GM23338 (cell line): ENCODE measurements around the gene ADIPOR2. TPM values are rescaled to one million over a fixed set of nuclear protein-coding genes. Genes with fewer than 3 reads are reported as not detected.

ENCODE experiments used
- ATAC-seq: fragments of 200-7000 bp; cut with Tn5 transposase; 3 replicates; pipeline ENCODE4 v1.9.1; 2020
- DNase-seq: peaks from one replicate; pipeline ENCODE4 v3.0.0-alpha.2; 2015; ENCODE audit warnings: low spot score
- H2AFZ ChIP-seq: fragments of 200-600 bp; sonication (generic); 2 replicates; pipeline ENCODE4 v1.8.0; 2016; ENCODE audit warnings: antibody characterized with exemption, mild to moderate bottlenecking, moderate library complexity
- H3F3A ChIP-seq: fragments of 200-600 bp; sonication (generic); replicated peaks from 2 replicates; pipeline ENCODE4 v1.8.0; 2017; ENCODE audit warnings: antibody characterized with exemption, mixed run types, low read depth
- H3K27ac ChIP-seq: fragments of 200-600 bp; sonication (generic); 2 replicates; pipeline ENCODE4 v1.6.1; 2016; ENCODE audit warnings: low read depth
- H3K27me3 ChIP-seq: fragments of 200-600 bp; sonication (generic); 2 replicates; pipeline ENCODE4 v1.8.0; 2016; ENCODE audit warnings: mild to moderate bottlenecking, mixed run types, moderate library complexity; ENCODE audit not compliant: insufficient read depth
- H3K36me3 ChIP-seq: fragments of 200-600 bp; sonication (generic); 2 replicates; pipeline ENCODE4 v1.8.0; 2016; ENCODE audit warnings: mild to moderate bottlenecking; ENCODE audit not compliant: insufficient read depth
- H3K4me1 ChIP-seq: fragments of 200-600 bp; sonication (generic); 2 replicates; pipeline ENCODE4 v1.8.0; 2016; ENCODE audit warnings: mild to moderate bottlenecking, moderate library complexity; ENCODE audit not compliant: insufficient read depth
- H3K4me2 ChIP-seq: fragments of 200-600 bp; sonication (generic); 2 replicates; pipeline ENCODE4 v1.7.1; 2017; ENCODE audit warnings: mixed run types
- H3K4me3 ChIP-seq: fragments of 200-600 bp; sonication (generic); 2 replicates; pipeline ENCODE4 v1.6.1; 2016; ENCODE audit warnings: mixed run types
- H3K79me2 ChIP-seq: fragments of 200-600 bp; sonication (generic); replicated peaks from 2 replicates; pipeline ENCODE4 v1.8.0; 2017; ENCODE audit warnings: mild to moderate bottlenecking; ENCODE audit not compliant: insufficient read depth
- H3K9me2 ChIP-seq: fragments of 200-600 bp; sonication (generic); 2 replicates; pipeline ENCODE4 v1.8.0; 2017; ENCODE audit not compliant: insufficient read depth
- H4K20me1 ChIP-seq: fragments of 200-600 bp; sonication (generic); replicated peaks from 2 replicates; pipeline ENCODE4 v1.8.0; 2017; ENCODE audit warnings: mild to moderate bottlenecking; ENCODE audit not compliant: insufficient read depth
- H3K27ac Mint-ChIP-seq: 2 replicates; pipeline ENCODE4 v1.8.0; 2020; ENCODE audit warnings: inconsistent platforms, mild to moderate bottlenecking, moderate library complexity, mixed read lengths
- H3K27me3 Mint-ChIP-seq: 3 replicates; pipeline ENCODE4 v1.8.0; 2022; ENCODE audit warnings: low read depth, mild to moderate bottlenecking, moderate library complexity, mixed read lengths, inconsistent platforms; ENCODE audit not compliant: insufficient read depth, poor library complexity
- H3K36me3 Mint-ChIP-seq: 3 replicates; pipeline ENCODE4 v1.8.0; 2021; ENCODE audit warnings: low read depth, mild to moderate bottlenecking, inconsistent platforms, moderate library complexity, mixed read lengths
- H3K4me1 Mint-ChIP-seq: 3 replicates; pipeline ENCODE4 v1.8.0; 2020; ENCODE audit warnings: mild to moderate bottlenecking, inconsistent platforms, mixed read lengths
- H3K4me3 Mint-ChIP-seq: 3 replicates; pipeline ENCODE4 v1.8.0; 2021; ENCODE audit warnings: moderate library complexity, mild to moderate bottlenecking, inconsistent platforms, mixed read lengths
- H3K9me3 Mint-ChIP-seq: 3 replicates; pipeline ENCODE4 v1.8.0; 2020; ENCODE audit warnings: moderate library complexity, mild to moderate bottlenecking, inconsistent platforms, mixed read lengths
- CREB1 ChIP-seq: fragments of 250-450 bp; sonication (Bioruptor Pico); IDR thresholded peaks from 2 replicates; pipeline ENCODE4 v1.5.0; 2020; ENCODE audit warnings: low read depth, mild to moderate bottlenecking, moderate library complexity
- CTCF ChIP-seq, 2 experiments: fragments of 200-600 bp in 1 of 2; sonication (generic) in 1 of 2; conservative IDR thresholded peaks; 2 replicates each; pipeline versions ENCODE4 v1.5.1 to v1.6.1; 2016 to 2017; ENCODE audit warnings: antibody characterized with exemption in 2 of 2, low read depth in 2 of 2, mild to moderate bottlenecking in 2 of 2, moderate library complexity in 1 of 2
- EZH2 ChIP-seq: fragments of 200-600 bp; sonication (generic); IDR thresholded peaks from one replicate; pipeline ENCODE4 v1.8.0; 2017; ENCODE audit warnings: antibody characterized with exemption, mild to moderate bottlenecking, low read depth; ENCODE audit not compliant: unreplicated experiment
- EZH2phosphoT487 ChIP-seq: fragments of 200-600 bp; sonication (generic); IDR thresholded peaks from one replicate; pipeline ENCODE4 v1.8.1; 2018; ENCODE audit warnings: antibody characterized with exemption; ENCODE audit not compliant: unreplicated experiment
- JUNB ChIP-seq: IDR thresholded peaks from one replicate; pipeline ENCODE4 v1.6.1; 2016; ENCODE audit warnings: antibody characterized with exemption; ENCODE audit not compliant: unreplicated experiment
- NANOG ChIP-seq: IDR thresholded peaks from 2 replicates; pipeline ENCODE4 v1.6.1; 2016; ENCODE audit warnings: antibody characterized with exemption, borderline replicate concordance
- POLR2AphosphoS5 ChIP-seq: IDR thresholded peaks from 2 replicates; pipeline ENCODE4 v1.6.1; 2016; ENCODE audit warnings: antibody characterized with exemption, low read depth
- REST ChIP-seq: IDR thresholded peaks from one replicate; pipeline ENCODE4 v1.6.1; 2018; ENCODE audit warnings: antibody characterized with exemption; ENCODE audit not compliant: unreplicated experiment
- STAT1 ChIP-seq: IDR thresholded peaks from one replicate; pipeline ENCODE4 v1.6.1; 2016; ENCODE audit warnings: antibody characterized with exemption; ENCODE audit not compliant: unreplicated experiment
- ZNF114 ChIP-seq: fragments of 250-450 bp; sonication (Bioruptor Pico); IDR thresholded peaks from 2 replicates; pipeline ENCODE4 v1.5.0; 2020; ENCODE audit warnings: mild to moderate bottlenecking, moderate library complexity
- ZNF331 ChIP-seq: fragments of 250-450 bp; sonication (Bioruptor Pico); IDR thresholded peaks from 2 replicates; pipeline ENCODE4 v1.5.0; 2020; ENCODE audit warnings: low read depth, mild to moderate bottlenecking, moderate library complexity
- ZNF462 ChIP-seq: fragments of 250-450 bp; sonication (Bioruptor Pico); IDR thresholded peaks from 2 replicates; pipeline ENCODE4 v1.5.0; 2020; ENCODE audit warnings: mild to moderate bottlenecking, moderate library complexity
- polyA plus RNA-seq: library from polyadenylated mRNA; unstranded; fragments of >200 nt; fragmentation: Nextera tagmentation; extraction: Ambion mirVana; gene quantifications from 2 replicates; pipeline ENCODE4 v1.2.1, GENCODE V29; 2016
- total RNA-seq: library from RNA; depleted of rRNA; stranded (reverse); fragments of >200 nt; shearing (Covaris generic); gene quantifications from 2 replicates; pipeline ENCODE4 v1.2.3, GENCODE V29; 2014
- TF ChIP-seq, protein P1 (sequence below): IDR thresholded peaks from 2 replicates; pipeline ENCODE4 v1.6.1; 2016; ENCODE audit warnings: antibody characterized with exemption

The ADIPOR2 gene
- total and polyA plus RNA-seq, 2 experiments from 2014 or later, result 11.7 to 36.2 TPM

DNA sequence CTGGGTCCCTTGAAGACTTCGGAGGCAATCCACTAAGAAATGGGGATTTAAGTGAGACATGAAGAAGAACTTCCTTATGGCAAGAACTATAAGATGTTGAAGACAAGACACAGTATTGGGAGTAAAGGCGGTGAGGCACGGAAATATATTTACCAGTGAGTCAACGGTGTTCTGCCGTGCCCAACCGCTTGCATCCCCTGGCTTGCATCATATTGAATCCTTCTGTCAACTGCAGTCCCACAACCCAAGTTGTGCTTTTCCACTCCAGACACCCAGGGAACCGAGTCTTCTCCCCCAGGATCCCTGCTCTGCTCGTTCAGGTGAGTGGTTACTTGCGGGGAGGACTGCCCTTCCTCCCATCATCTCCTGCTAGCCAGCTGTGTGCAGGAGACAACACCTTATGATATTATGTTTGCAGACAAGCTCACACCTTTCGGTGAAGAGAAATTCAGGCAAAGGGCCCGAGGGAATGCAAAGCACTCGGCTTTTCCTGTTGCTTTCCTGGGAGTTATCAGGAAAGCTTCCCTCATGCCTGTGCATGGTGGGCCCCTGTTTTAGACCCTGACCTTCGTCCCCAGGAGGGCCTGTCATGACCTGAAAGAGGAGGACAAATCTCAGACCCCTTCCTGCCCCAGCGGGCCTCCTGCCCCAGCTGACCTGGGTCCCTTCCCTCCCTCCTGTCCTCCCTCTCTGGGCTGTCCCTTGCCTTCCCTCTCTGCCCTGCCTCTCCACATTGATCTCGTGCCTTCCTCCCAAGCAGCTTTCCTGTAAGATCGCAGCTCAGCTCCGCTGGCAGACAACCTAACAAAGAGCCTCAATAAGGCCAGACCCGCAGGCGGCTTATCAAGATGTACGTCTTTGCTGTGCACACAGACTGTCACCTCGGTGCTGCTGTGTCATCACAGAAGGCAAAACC is 125.2 kb downstream of the ADIPOR2 start:
- no peak overlapping the region for H3K27ac Mint-ChIP-seq
- H3K36me3 ChIP-seq, result no peaks in the 10 kb centered on the region
- H3K79me2 ChIP-seq, result no peaks in the 10 kb centered on the region
- no peaks in the 10 kb centered on the region for H3K36me3 Mint-ChIP-seq
- no peak overlapping the region for H3K4me3 Mint-ChIP-seq
- ATAC-seq (no peak), DNase-seq (no peak)
- no peak overlapping the region for H3K4me2 ChIP-seq
- H3K4me1 ChIP-seq, result no peaks in the 10 kb centered on the region
- H3K4me1 Mint-ChIP-seq, result peaks cover 12% of the 10 kb centered on the region
- no peaks in the 10 kb centered on the region for H4K20me1 ChIP-seq
- H2AFZ ChIP-seq, result no peak overlapping the region
- H3F3A ChIP-seq, result no peaks in the 10 kb centered on the region
- H3K27me3 ChIP-seq, result peaks cover 17% of the 10 kb centered on the region
- H3K27ac ChIP-seq, result no peak overlapping the region
- no peak overlapping the region for H3K4me3 ChIP-seq
- TF ChIP-seq JUNB (no peak), EZH2 (no peak), REST (no peak), CTCF (conservative IDR thresholded peaks at IDR 0.05; ENCODE audit: low read depth in 2 of 2) (no peak), EZH2phosphoT487 (no peak), ZNF114 (CRISPR knock-in tag) (no peak), ZNF462 (no peak), STAT1 (no peak), CREB1 (CRISPR knock-in tag) (no peak), NANOG (no peak), POLR2AphosphoS5 (no peak), ZNF331 (CRISPR knock-in tag) (no peak)
- TF ChIP-seq, protein P1, sequence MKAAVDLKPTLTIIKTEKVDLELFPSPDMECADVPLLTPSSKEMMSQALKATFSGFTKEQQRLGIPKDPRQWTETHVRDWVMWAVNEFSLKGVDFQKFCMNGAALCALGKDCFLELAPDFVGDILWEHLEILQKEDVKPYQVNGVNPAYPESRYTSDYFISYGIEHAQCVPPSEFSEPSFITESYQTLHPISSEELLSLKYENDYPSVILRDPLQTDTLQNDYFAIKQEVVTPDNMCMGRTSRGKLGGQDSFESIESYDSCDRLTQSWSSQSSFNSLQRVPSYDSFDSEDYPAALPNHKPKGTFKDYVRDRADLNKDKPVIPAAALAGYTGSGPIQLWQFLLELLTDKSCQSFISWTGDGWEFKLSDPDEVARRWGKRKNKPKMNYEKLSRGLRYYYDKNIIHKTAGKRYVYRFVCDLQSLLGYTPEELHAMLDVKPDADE, result no peak
- no peaks in the 10 kb centered on the region for H3K9me2 ChIP-seq
- H3K27me3 Mint-ChIP-seq, result peaks cover 26% of the 10 kb centered on the region
- H3K9me3 Mint-ChIP-seq, result no peaks in the 10 kb centered on the region; the same call in 1 of the 3 replicates
